ENCODE measurements around the gene TFPI2. TPM values are rescaled to one million over a fixed set of nuclear protein-coding genes. Genes with fewer than 3 reads are reported as not detected.

Gene TFPI2
- polyA plus RNA-seq, 3 donors, result 9.0 to 12.1 (median 10.8) TPM

DNA sequence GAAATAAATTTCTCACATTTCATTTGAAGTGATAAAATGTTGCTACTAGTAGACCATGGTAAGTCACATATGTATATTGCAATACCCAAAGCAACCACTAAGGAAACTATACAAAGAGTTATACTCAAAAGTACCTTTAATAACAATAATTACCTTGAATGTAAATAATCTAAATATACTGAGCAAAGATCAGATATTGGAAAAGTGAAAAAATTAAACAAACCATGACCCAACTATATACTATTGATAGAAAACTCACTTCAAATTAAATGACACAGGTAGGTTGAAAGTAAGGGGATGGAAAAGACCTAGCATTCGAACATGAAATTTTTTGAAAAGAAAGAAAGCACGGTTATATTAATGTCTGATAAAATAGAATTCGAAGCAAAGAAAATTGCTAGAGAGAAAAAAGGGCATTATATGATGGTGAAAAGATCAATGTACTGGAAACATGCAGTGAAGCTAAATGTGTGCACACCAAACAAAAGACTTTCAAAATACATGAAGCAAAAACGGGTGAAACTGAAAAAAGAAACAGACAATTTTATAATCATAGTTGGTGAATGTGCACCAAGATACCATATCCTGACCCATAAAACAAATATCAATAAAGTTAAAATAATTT, 29.1 kb downstream of the TFPI2 start:
- DNase-seq, result no peak

DNA sequence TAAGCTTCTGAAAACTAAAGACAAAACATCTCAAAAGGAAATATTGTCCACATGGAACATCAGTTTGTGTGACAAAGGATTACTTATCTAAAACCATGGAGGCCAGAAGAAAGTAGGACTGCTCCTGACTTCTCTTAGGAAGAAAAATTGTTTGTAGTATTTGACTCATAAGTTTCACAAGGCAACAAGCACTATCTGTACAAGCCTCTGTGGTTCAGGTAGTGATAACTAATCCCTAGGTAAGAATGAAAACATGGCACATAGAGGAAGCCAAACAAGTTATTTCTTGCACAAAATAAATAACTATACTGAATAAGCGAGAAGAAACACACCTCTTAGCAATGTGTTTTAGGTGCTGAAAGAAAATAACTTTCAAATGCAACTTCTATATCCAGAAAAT, 30.3 kb downstream of the TFPI2 start:
- no peak for DNase-seq

DNA sequence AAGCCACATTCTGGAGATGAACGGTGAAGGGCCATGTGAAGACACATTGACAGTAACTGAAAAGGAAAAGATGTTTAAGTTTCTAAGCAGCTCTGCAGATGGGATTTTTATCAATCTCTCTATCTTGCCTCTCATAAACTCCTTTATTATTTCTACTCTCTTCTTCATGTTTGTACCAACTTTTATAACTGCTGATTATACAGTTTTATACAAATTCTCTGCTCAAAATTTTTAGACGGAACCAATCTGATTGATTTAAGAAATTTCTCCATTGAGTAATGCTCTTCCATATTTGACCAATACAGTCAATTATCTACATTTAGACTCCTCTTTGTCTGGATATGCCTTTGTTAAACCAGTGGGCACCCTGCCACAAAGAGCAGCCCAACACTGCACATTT, 31.7 kb downstream of the TFPI2 start:
- no peak for DNase-seq

DNA sequence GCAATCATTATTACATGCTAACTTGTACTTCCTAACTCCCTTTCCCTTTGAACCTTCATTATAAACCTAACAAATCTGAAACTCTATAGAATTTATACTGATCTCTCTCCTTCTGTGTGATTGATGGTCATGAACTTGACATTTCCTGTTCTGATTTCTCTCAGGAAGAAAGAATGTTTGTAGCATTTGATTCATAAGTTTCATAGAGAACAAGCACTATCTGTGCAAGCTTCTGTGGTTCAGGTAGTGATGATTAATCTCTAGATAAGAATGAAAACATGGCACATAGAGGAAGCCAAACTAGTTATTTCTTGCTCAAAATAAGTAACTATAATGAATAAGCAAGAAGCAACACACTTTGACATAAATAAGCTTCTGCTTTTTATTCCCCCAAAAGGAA, 34.2 kb downstream of the TFPI2 start:
- DNase-seq, result no peak

DNA sequence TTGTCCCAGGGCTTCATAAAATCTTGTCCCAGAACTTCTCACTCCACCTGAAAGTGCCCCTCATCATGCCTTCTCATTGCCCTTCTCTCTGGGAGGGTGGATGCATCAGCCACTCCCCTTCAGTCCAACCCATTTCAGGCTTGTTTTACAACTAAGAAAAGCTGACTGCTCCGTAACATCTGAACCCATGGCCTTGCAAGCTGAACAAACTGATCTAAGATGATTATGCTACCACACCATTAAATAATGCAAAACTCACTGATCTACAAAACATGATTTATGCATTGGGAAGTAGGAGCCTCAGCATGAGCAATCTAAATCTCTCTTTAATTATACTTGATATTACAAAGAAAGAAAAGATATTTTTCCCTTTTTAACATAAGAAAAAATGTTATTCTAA, 34.8 kb downstream of the TFPI2 start:
- DNase-seq, result no peak

DNA sequence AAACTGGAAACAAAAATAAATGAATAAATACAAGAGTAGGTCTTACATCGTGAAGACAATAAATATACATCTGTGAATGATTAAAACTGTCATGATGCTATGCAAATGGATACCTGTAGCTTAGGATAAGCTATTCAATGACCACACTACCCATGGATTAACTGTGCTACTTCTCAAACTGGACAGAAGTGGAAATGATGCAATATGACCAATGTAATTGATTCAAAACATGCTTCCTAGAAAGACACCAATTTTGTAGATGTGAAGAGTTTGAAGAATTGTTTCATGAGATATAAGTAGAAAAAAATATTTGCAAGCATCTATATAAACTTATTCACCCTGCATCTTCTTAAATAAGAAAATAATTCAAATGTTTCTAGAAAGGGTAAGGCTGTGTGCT, 36.1 kb downstream of the TFPI2 start:
- DNase-seq, result no peak

DNA sequence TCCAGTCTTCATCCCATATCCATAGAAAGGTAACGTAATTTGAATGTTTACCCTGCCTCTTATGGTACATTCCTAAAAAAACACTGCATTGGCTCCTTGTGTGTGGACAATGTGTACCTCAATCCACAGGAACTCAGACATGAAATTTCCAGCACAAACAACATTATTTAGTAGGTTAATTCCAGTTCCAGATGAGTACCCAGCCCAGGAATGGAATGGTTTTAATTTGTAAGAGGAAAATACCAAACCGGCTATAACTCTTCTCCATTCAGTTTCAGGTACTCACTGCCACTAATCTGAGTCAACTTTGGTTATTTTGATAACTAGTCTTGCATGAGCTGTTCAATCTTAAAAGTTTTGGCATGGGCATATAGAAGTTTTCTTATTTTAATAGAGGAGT, 39.0 kb downstream of the TFPI2 start:
- no peak for DNase-seq

DNA sequence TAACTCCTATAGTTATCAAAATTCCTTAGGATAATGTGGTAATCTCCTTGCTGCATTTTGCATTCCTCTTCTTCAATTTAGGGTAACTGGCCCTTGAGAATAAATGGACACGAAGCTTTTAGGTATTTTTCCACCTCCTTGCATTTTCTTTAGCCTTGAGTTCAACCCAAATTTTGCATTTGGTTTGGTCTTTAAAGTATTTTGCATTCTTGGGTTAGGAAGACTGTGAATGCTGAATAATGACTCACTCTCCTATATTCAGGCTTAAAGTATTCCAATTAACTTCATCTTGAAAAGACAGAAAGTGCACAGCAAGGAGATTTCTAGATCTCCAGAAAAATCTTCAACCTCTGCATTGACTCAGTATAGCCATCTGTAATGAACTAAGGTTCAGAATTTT, 47.3 kb downstream of the TFPI2 start:
- DNase-seq, result no peak

DNA sequence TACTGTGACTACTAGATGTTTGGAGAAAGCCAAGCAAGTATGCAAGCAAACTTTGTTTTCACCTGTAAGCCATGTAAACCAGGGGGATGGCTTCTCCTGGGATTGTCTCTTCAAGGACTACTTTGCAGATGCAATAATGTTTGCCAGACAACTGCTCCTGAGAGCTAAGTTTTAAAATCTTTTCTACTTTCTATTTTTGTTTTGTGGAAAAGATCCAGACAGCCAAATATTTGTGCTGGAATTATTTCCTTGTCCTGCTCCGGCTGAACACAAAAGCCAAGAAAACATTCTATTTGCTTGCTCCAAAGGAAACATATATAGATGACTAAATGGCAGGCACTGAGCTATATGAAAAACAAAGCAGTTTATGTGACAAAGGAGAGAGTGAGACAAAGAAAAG, 51.6 kb downstream of the TFPI2 start:
- DNase-seq, result no peak

DNA sequence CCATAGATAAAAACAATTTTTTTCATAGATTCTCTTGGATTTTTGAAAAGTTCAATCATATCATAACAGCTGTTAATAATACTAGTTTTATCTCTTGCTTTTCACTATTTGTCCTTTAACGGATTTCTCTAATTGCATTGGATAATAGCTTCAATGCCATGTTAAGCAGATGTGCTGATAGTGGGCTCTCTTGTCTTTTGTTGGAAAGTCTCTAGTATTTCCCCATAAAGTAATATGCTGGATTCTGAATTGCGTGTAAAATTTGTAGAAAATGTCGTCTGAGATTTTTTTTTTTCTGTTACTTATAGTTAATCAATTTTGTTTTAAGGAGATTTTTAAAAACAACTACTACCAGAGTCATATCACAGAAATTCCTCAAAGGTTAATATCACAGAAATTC, 53.3 kb downstream of the TFPI2 start:
- no peak for DNase-seq

DNA sequence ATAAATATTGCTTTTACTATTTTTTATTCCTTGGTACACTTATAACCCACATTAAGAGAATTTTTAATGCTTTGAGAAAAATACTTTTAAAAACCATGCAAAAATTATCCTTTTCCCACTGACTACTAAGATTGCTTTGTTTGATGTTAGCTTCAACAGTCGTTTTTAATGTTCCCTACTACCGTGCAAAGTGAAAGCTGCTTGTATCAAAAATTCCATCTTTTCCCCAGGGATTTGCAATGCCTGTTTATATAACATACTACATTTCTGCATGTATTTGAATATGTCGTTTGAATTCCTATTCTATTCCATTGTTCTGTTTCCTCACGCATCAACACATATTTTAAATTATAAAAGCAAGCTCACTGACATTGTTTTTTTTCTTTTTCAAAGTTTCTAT, 54.4 kb downstream of the TFPI2 start:
- DNase-seq, result no peak

DNA sequence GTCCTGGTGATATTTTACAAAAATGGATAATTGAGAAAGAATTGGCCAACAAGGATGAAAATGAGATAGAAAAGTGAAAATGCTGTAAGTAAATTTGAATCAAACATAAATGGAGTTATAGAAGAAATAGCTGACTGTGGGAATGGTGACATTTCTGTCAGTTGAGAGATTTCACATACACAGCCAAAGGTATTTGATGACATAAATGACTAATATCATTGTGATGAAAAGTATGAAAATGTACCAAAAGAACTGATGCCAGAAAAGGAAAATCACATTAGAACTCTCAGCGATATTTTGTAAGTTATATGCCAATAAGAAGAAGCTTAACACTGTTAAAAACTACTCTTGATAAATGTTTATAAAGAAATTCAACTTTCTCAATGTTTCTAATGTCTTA, 54.9 kb downstream of the TFPI2 start:
- DNase-seq, result no peak

Other genes with a start within 250 kb of the TFPI2 start
- gene GNGT1, start 15.8 kb upstream of the TFPI2 start, polyA plus RNA-seq (ENCODE audit: insufficient read length in 3 of 3), result under 1 TPM in 1 of 3 donors, not detected in 2; 0.17 TPM
- 10 to 100 TPM; 39.5 to 43.8 (median 43.1) TPM for gene GNG11, start 31.0 kb upstream of the TFPI2 start, polyA plus RNA-seq (ENCODE audit: insufficient read length in 3 of 3)
- gene BET1, start 113.6 kb upstream of the TFPI2 start, polyA plus RNA-seq (ENCODE audit: insufficient read length in 3 of 3), result 10 to 100 TPM; 41.3 to 46.6 (median 43.5) TPM

All from renal pelvis (tissue), 4 donors.